Large intestine (tissue), 3 donors: ENCODE results near the gene SHFL. TPM values are rescaled to one million over a fixed set of nuclear protein-coding genes. Genes with fewer than 3 reads are reported as not detected.

ENCODE experiments used
- DNase-seq, 2 donors: peaks; one replicate each; pipeline versions ENCODE4 v3.0.0 to v3.0.0-alpha.2; 2013
- H3K27ac ChIP-seq: one replicate; pipeline ENCODE4 v1.5.1; 2013; ENCODE audit warnings: low read length
- H3K27me3 ChIP-seq: 2 replicates; pipeline ENCODE4 v1.6.1; 2013; ENCODE audit warnings: low read length; ENCODE audit not compliant: control insufficient read depth, insufficient read depth
- H3K36me3 ChIP-seq: 2 replicates; pipeline ENCODE4 v1.6.1; 2013; ENCODE audit warnings: low read length; ENCODE audit not compliant: control insufficient read depth, insufficient read depth
- H3K4me1 ChIP-seq: one replicate; pipeline ENCODE4 v1.6.1; 2013; ENCODE audit warnings: low read length; ENCODE audit not compliant: control insufficient read depth, insufficient read depth
- H3K4me3 ChIP-seq: one replicate; pipeline ENCODE4 v1.5.1; 2013; ENCODE audit warnings: low read length
- H3K9me3 ChIP-seq: one replicate; pipeline ENCODE4 v1.6.1; 2013; ENCODE audit warnings: mild to moderate bottlenecking, low read depth, low read length, moderate library complexity; ENCODE audit not compliant: control insufficient read depth
- WGBS: methylation state at CpG from one replicate; pipeline ENCODE4 v1.1.5; 2013; ENCODE audit warnings: low lambda C conversion rate; ENCODE audit not compliant: insufficient coverage; 5-methylcytosine and 5-hydroxymethylcytosine counted together
- polyA plus RNA-seq: library from polyadenylated mRNA; unstranded; fragments of 120-200 nt; gene quantifications from one replicate; pipeline ENCODE4 v1.2.1, GENCODE V29; 2013

The SHFL gene
- polyA plus RNA-seq, 1 donor = 44.5 TPM

GRCh38 chr19:10052602-10053360 is 33.3 kb upstream of the SHFL start:
- H3K27ac ChIP-seq = no peak overlapping the region
- WGBS = no CpG with 5 or more reads among the region's 21 CpGs

GRCh38 chr19:10061717-10062310 is 24.3 kb upstream of the SHFL start:
- no CpG with 5 or more reads among the region's 21 CpGs for WGBS
- Histone ChIP-seq H3K9me3 (no peaks in the 10 kb centered on the region), H3K4me3 (no peak overlapping the region), H3K27me3 (no peaks in the 10 kb centered on the region), H3K36me3 (no peaks in the 10 kb centered on the region), H3K4me1 (no peaks in the 10 kb centered on the region), H3K27ac (no peak overlapping the region)
- DNase-seq = no peak

More at GRCh38 chr19:10052602-10053360, 33.3 kb upstream of the SHFL start:
- DNase-seq = no peak
- H3K36me3 ChIP-seq = no peaks in the 10 kb centered on the region
- no peaks in the 10 kb centered on the region for H3K4me1 ChIP-seq
- H3K4me3 ChIP-seq = no peak overlapping the region
- H3K27me3 ChIP-seq = no peaks in the 10 kb centered on the region
- H3K9me3 ChIP-seq = no peaks in the 10 kb centered on the region

GRCh38 chr19:10068205-10068604 is 17.9 kb upstream of the SHFL start:
- Histone ChIP-seq H3K4me3 (no peak overlapping the region), H3K27ac (no peak overlapping the region), H3K27me3 (no peaks in the 10 kb centered on the region), H3K36me3 (no peaks in the 10 kb centered on the region), H3K4me1 (no peaks in the 10 kb centered on the region), H3K9me3 (no peaks in the 10 kb centered on the region)
- WGBS = no CpG with 5 or more reads among the region's 4 CpGs
- no peak for DNase-seq

- H3K27ac ChIP-seq = no peak overlapping the region
- no peaks in the 10 kb centered on the region for H3K36me3 ChIP-seq
- H3K27me3 ChIP-seq = no peaks in the 10 kb centered on the region
- H3K9me3 ChIP-seq = no peaks in the 10 kb centered on the region
- no peaks in the 10 kb centered on the region for H3K4me1 ChIP-seq
- H3K4me3 ChIP-seq = no peak overlapping the region
- no CpG with 5 or more reads among the region's 6 CpGs for WGBS
- DNase-seq = no peak
Measured at GRCh38 chr19:10069046-10069445, 17.1 kb upstream of the SHFL start.

- H3K9me3 ChIP-seq = no peaks in the 10 kb centered on the region
- no peaks in the 10 kb centered on the region for H3K36me3 ChIP-seq
- no peak overlapping the region for H3K27ac ChIP-seq
- H3K27me3 ChIP-seq = no peaks in the 10 kb centered on the region
- DNase-seq = no peak
- H3K4me3 ChIP-seq = no peak overlapping the region
- WGBS = 62% methylated on average over 3 of the region's 22 CpGs
- no peaks in the 10 kb centered on the region for H3K4me1 ChIP-seq
Measured at GRCh38 chr19:10070730-10071446, 15.2 kb upstream of the SHFL start.

GRCh38 chr19:10074153-10074552 is 12.0 kb upstream of the SHFL start:
- Histone ChIP-seq H3K27me3 (no peaks in the 10 kb centered on the region), H3K36me3 (no peaks in the 10 kb centered on the region), H3K4me3 (no peak overlapping the region), H3K4me1 (no peaks in the 10 kb centered on the region), H3K9me3 (peaks cover 3% of the 10 kb centered on the region), H3K27ac (no peak overlapping the region)
- DNase-seq = no peak
- WGBS = no CpG with 5 or more reads among the region's 2 CpGs

- WGBS = 75% methylated on average over 6 of the region's 6 CpGs
- no peak overlapping the region for H3K4me3 ChIP-seq
- DNase-seq = no peak
- H3K4me1 ChIP-seq = no peaks in the 10 kb centered on the region
- H3K27ac ChIP-seq = no peak overlapping the region
- H3K27me3 ChIP-seq = no peaks in the 10 kb centered on the region
- H3K9me3 ChIP-seq = peaks cover 3% of the 10 kb centered on the region
- H3K36me3 ChIP-seq = no peaks in the 10 kb centered on the region
Measured at GRCh38 chr19:10076535-10076934, 9.6 kb upstream of the SHFL start.

- no peaks in the 10 kb centered on the region for H3K36me3 ChIP-seq
- no peaks in the 10 kb centered on the region for H3K4me1 ChIP-seq
- no peak overlapping the region for H3K27ac ChIP-seq
- no peaks in the 10 kb centered on the region for H3K27me3 ChIP-seq
- WGBS = 43% methylated on average over 1 of the region's 8 CpGs
- no peak for DNase-seq
- peaks cover 3% of the 10 kb centered on the region for H3K9me3 ChIP-seq
- H3K4me3 ChIP-seq = no peak overlapping the region
Measured at GRCh38 chr19:10078329-10078728, 7.8 kb upstream of the SHFL start.

GRCh38 chr19:10079031-10079453 is 7.1 kb upstream of the SHFL start:
- WGBS = no CpG with 5 or more reads among the region's 7 CpGs
- DNase-seq = no peak
- peaks cover 3% of the 10 kb centered on the region for H3K9me3 ChIP-seq
- no peak overlapping the region for H3K27ac ChIP-seq
- H3K27me3 ChIP-seq = no peaks in the 10 kb centered on the region
- no peaks in the 10 kb centered on the region for H3K4me1 ChIP-seq
- H3K36me3 ChIP-seq = no peaks in the 10 kb centered on the region
- H3K4me3 ChIP-seq = no peak overlapping the region

GRCh38 chr19:10083911-10084310 is 2.2 kb upstream of the SHFL start:
- Histone ChIP-seq H3K36me3 (peaks cover under 1% of the 10 kb centered on the region), H3K4me3 (no peak overlapping the region), H3K27me3 (no peaks in the 10 kb centered on the region), H3K9me3 (no peaks in the 10 kb centered on the region), H3K4me1 (no peaks in the 10 kb centered on the region), H3K27ac (no peak overlapping the region)
- WGBS = no CpG with 5 or more reads among the region's 9 CpGs
- no peak for DNase-seq
